Keratinocyte (primary cell): ENCODE data around the gene FLII. TPM values are rescaled to one million over a fixed set of nuclear protein-coding genes. Genes with fewer than 3 reads are reported as not detected.

Experiments used
- DNase-seq: peaks from one replicate; pipeline ENCODE4 v3.0.0-alpha.2; 2011; ENCODE audit warnings: low read depth, missing footprints, low spot score
- FAIRE-seq: peaks from 2 replicates; lab custom pipeline; 2011; peaks lifted over from hg19 to GRCh38; lab: Jason Lieb, UNC
- H2AFZ ChIP-seq: 2 replicates; pipeline ENCODE4 v1.6.0; 2012; ENCODE audit warnings: low read length, control low read depth, inconsistent platforms; ENCODE audit not compliant: control insufficient read depth
- H3K27ac ChIP-seq: 2 replicates; pipeline ENCODE4 v1.5.1; 2011; ENCODE audit warnings: low read length; ENCODE audit not compliant: control insufficient read depth, insufficient read depth
- H3K27me3 ChIP-seq: 3 replicates; pipeline ENCODE4 v1.6.0; 2011; ENCODE audit warnings: low read length; ENCODE audit not compliant: control insufficient read depth, insufficient read depth; ENCODE audit errors: extremely low read depth
- H3K36me3 ChIP-seq, 2 experiments: 2 replicates in 1 of 2; 3 replicates in 1 of 2; pipeline ENCODE4 v1.5.1; 2011; ENCODE audit warnings: low read length in 2 of 2, mild to moderate bottlenecking in 1 of 2; ENCODE audit not compliant: control insufficient read depth in 2 of 2, insufficient read depth in 2 of 2; ENCODE audit errors: extremely low read depth in 1 of 2
- H3K4me1 ChIP-seq: 3 replicates; pipeline ENCODE4 v1.5.1; 2011; ENCODE audit warnings: low read length; ENCODE audit not compliant: control insufficient read depth, insufficient read depth; ENCODE audit errors: extremely low read depth
- H3K4me2 ChIP-seq: 3 replicates; pipeline ENCODE4 v1.6.0; 2011; ENCODE audit warnings: low read depth, low read length; ENCODE audit not compliant: control insufficient read depth, insufficient read depth; ENCODE audit errors: extremely low read depth
- H3K4me3 ChIP-seq, 3 experiments: fragments of 200-600 bp in 1 of 3; sonication (generic) in 1 of 3; 2 replicates in 2 of 3; 3 replicates in 1 of 3; pipeline ENCODE4 v1.5.1; 2011 to 2016; ENCODE audit warnings: low read length in 3 of 3, mild to moderate bottlenecking in 3 of 3, control low read depth in 2 of 3, inconsistent platforms in 1 of 3, low read depth in 1 of 3, mixed read lengths in 1 of 3, mixed run types in 1 of 3, moderate library complexity in 1 of 3; ENCODE audit not compliant: control insufficient read depth in 2 of 3, insufficient read depth in 2 of 3; ENCODE audit errors: extremely low read depth in 1 of 3
- H3K79me2 ChIP-seq: 2 replicates; pipeline ENCODE4 v1.6.0; 2012; ENCODE audit warnings: low read length; ENCODE audit not compliant: control insufficient read depth, insufficient read depth
- H3K9ac ChIP-seq: 3 replicates; pipeline ENCODE4 v1.6.0; 2011; ENCODE audit warnings: low read length; ENCODE audit not compliant: control insufficient read depth, insufficient read depth; ENCODE audit errors: extremely low read depth
- H3K9me1 ChIP-seq: 3 replicates; pipeline ENCODE4 v1.6.0; 2011; ENCODE audit warnings: low read length; ENCODE audit not compliant: control insufficient read depth, insufficient read depth; ENCODE audit errors: extremely low read depth
- H3K9me3 ChIP-seq: 2 replicates; pipeline ENCODE4 v1.5.1; 2012; ENCODE audit warnings: low read depth, low read length; ENCODE audit not compliant: control insufficient read depth
- H4K20me1 ChIP-seq: 3 replicates; pipeline ENCODE4 v1.6.0; 2011; ENCODE audit warnings: low read length; ENCODE audit not compliant: control insufficient read depth, insufficient read depth; ENCODE audit errors: extremely low read depth
- EZH2 ChIP-seq: IDR thresholded peaks from one replicate; pipeline ENCODE4 v1.6.1; 2012; ENCODE audit warnings: inconsistent platforms, mild to moderate bottlenecking, low read length, moderate library complexity
- dilution Hi-C: fragments of 300-500 bp; cut with MboI; formaldehyde crosslinking; loops from one replicate; pipeline ENCODE4 v1.7.0; 2020; ENCODE audit warnings: low sequenced_read_pairs; ENCODE audit not compliant: extremely low pct_ligation_motif_present
- polyA plus RNA-seq, 5 experiments: library from polyadenylated mRNA; depleted of rRNA in 3 of 5; stranded (reverse) in 3 of 5; stranded (forward) in 1 of 5; unstranded in 1 of 5; fragments of >200 nt; gene quantifications; 1 replicate in 1 of 5; 2 replicates in 3 of 5; 3 replicates in 1 of 5; pipeline versions ENCODE4 v1.2.1 to v1.2.3, GENCODE V29; 2011 to 2012; ENCODE audit warnings: missing spikeins in 2 of 5, low read depth in 1 of 5, low replicate concordance in 1 of 5
- TF ChIP-seq, protein P1 (sequence below), 3 experiments: IDR thresholded peaks in 1 of 3; conservative IDR thresholded peaks in 1 of 3; optimal IDR thresholded peaks in 1 of 3; 2 replicates in 2 of 3; 3 replicates in 1 of 3; pipeline versions ENCODE3 to v1.5.1; 2011; ENCODE audit warnings: low read length in 3 of 3, mild to moderate bottlenecking in 3 of 3, moderate library complexity in 2 of 3, control low read depth in 1 of 3, inconsistent platforms in 1 of 3; ENCODE audit not compliant: insufficient read depth in 2 of 3; ENCODE audit errors: extremely low read depth in 1 of 3

Gene FLII
- polyA plus RNA-seq, 1 donor (not counting 4 experiments of a cell fraction or from before 2014, with no cell fraction given), result 376 TPM

- H3K9me3 ChIP-seq, result no peaks in the 10 kb centered on the region
- peaks cover 4 to 9% of the 10 kb centered on the region in 2 experiments for H3K36me3 ChIP-seq
- no peaks in the 10 kb centered on the region for H4K20me1 ChIP-seq
- no peaks in the 10 kb centered on the region for H3K27me3 ChIP-seq
- H3K4me2 ChIP-seq, result no peak overlapping the region
- FAIRE-seq (no peak), DNase-seq (no peak)
- no peak overlapping the region for H3K27ac ChIP-seq
- H3K79me2 ChIP-seq, result peaks cover 37% of the 10 kb centered on the region
- no peak overlapping the region for H3K9ac ChIP-seq
- H2AFZ ChIP-seq, result no peak overlapping the region
- dilution Hi-C loops, result no loop called here
- TF ChIP-seq, protein P1, sequence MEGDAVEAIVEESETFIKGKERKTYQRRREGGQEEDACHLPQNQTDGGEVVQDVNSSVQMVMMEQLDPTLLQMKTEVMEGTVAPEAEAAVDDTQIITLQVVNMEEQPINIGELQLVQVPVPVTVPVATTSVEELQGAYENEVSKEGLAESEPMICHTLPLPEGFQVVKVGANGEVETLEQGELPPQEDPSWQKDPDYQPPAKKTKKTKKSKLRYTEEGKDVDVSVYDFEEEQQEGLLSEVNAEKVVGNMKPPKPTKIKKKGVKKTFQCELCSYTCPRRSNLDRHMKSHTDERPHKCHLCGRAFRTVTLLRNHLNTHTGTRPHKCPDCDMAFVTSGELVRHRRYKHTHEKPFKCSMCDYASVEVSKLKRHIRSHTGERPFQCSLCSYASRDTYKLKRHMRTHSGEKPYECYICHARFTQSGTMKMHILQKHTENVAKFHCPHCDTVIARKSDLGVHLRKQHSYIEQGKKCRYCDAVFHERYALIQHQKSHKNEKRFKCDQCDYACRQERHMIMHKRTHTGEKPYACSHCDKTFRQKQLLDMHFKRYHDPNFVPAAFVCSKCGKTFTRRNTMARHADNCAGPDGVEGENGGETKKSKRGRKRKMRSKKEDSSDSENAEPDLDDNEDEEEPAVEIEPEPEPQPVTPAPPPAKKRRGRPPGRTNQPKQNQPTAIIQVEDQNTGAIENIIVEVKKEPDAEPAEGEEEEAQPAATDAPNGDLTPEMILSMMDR (optimal IDR thresholded peaks at IDR 0.05 in 1 of 3, IDR thresholded peaks at IDR 0.05 in 1 of 3, conservative IDR thresholded peaks at IDR 0.05 in 1 of 3; ENCODE audit: extremely low read depth in 1 of 3, insufficient read depth in 2 of 3, low read length in 3 of 3), result no peak
- no peak for TF ChIP-seq EZH2
- peaks cover 2% of the 10 kb centered on the region for H3K9me1 ChIP-seq
- no peak overlapping the region for H3K4me3 ChIP-seq
- H3K4me1 ChIP-seq, result peaks cover 8% of the 10 kb centered on the region
Measured at GRCh38 chr17:18228176-18228682, 30.3 kb downstream of the FLII start.

DNA sequence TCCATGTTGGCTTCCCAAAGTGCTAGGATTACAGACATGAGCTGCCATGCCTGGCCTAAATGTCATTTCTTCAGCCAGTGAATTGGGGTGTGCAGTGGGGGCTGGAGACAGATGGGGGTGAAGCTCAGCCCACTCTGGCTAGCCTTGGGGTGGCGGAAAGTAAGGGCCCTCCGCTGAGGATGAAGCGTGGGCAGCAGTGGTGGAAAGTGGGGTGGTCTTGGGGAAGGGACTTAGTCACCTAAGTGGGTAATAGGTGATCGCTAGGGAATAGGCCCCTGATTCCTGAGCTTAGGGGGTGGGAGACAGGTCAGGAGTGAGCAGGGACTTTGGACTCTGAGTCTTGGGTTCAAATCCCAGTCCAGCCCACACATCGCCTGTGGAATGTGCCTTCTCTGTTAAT is 30.9 kb downstream of the FLII start:
- H3K4me3 ChIP-seq, result no peak overlapping the region
- H3K36me3 ChIP-seq, result peaks cover 0 to 4% of the 10 kb centered on the region in 2 experiments
- no peaks in the 10 kb centered on the region for H4K20me1 ChIP-seq
- H3K79me2 ChIP-seq, result peaks cover 37% of the 10 kb centered on the region
- TF ChIP-seq, protein P1 (optimal IDR thresholded peaks at IDR 0.05 in 1 of 3, IDR thresholded peaks at IDR 0.05 in 1 of 3, conservative IDR thresholded peaks at IDR 0.05 in 1 of 3; ENCODE audit: extremely low read depth in 1 of 3, insufficient read depth in 2 of 3, low read length in 3 of 3), result no peak
- TF ChIP-seq EZH2, result no peak
- H3K9me1 ChIP-seq, result peaks cover 2% of the 10 kb centered on the region
- H3K9me3 ChIP-seq, result no peaks in the 10 kb centered on the region
- no peaks in the 10 kb centered on the region for H3K27me3 ChIP-seq
- H3K4me1 ChIP-seq, result peaks cover 8% of the 10 kb centered on the region
- no peak overlapping the region for H3K9ac ChIP-seq
- no peak overlapping the region for H2AFZ ChIP-seq
- H3K27ac ChIP-seq, result no peak overlapping the region
- dilution Hi-C loops, result no loop called here
- H3K4me2 ChIP-seq, result no peak overlapping the region
- FAIRE-seq, result no peak
- DNase-seq, result no peak
